Measurements from ENCODE around the gene DACH1.
"Not testable (repeated sequence)": the region's sequence is repeated elsewhere in the genome, so short reads cannot be mapped to it uniquely, and the experiment has no call there.

The DACH1 gene

GRCh38 chr13:71864986-71865873 lies 1.8 kb downstream of the DACH1 start:
- peak; percentile 4 for DNase-seq

GRCh38 chr13:71864094-71864985 lies 2.7 kb downstream of the DACH1 start:
- peak; percentile 82 for DNase-seq

GRCh38 chr13:71863254-71863865 lies 3.6 kb downstream of the DACH1 start:
- DNase-seq: peak; percentile 9

- DNase-seq: peak; percentile 2
These were observed 4.5 kb downstream of the DACH1 start for GRCh38 chr13:71862459-71862943.

GRCh38 chr13:71861769-71862458 lies 5.1 kb downstream of the DACH1 start:
- DNase-seq: no peak

- DNase-seq: no peak
These were observed 6.4 kb downstream of the DACH1 start for GRCh38 chr13:71860547-71861138.

- no peak for DNase-seq
These were observed 8.4 kb downstream of the DACH1 start for GRCh38 chr13:71858647-71859046.

GRCh38 chr13:71856548-71857043 lies 10.4 kb downstream of the DACH1 start:
- DNase-seq: no peak

GRCh38 chr13:71854401-71854800 lies 12.6 kb downstream of the DACH1 start:
- DNase-seq: no peak

- DNase-seq: no peak
These were observed 13.3 kb downstream of the DACH1 start for GRCh38 chr13:71853725-71854124.

- DNase-seq: no peak
These were observed 14.3 kb downstream of the DACH1 start for GRCh38 chr13:71852736-71853135.

GRCh38 chr13:71851498-71852409 lies 15.2 kb downstream of the DACH1 start:
- DNase-seq: no peak

GRCh38 chr13:71842003-71842402 lies 25.0 kb downstream of the DACH1 start:
- no peak for DNase-seq

GRCh38 chr13:71838842-71839241 lies 28.2 kb downstream of the DACH1 start:
- DNase-seq: no peak

- DNase-seq: not testable (repeated sequence)
These were observed 29.4 kb downstream of the DACH1 start for GRCh38 chr13:71837582-71837981.

- DNase-seq: peak; percentile 2
These were observed 35.3 kb downstream of the DACH1 start for GRCh38 chr13:71831716-71832115.

- DNase-seq: no peak
These were observed 36.3 kb downstream of the DACH1 start for GRCh38 chr13:71830736-71831135.

- DNase-seq: no peak
These were observed 36.7 kb downstream of the DACH1 start for GRCh38 chr13:71830323-71830722.

GRCh38 chr13:71829547-71829946 lies 37.5 kb downstream of the DACH1 start:
- DNase-seq: no peak

GRCh38 chr13:71828564-71828963 lies 38.4 kb downstream of the DACH1 start:
- no peak for DNase-seq

GRCh38 chr13:71828117-71828516 lies 38.9 kb downstream of the DACH1 start:
- peak; percentile 56 for DNase-seq
